HepG2 (cell line): ENCODE measurements around the gene PIM3. TPM values are rescaled to one million over a fixed set of nuclear protein-coding genes. Genes with fewer than 3 reads are reported as not detected.

Source experiments
- ARID3A ChIP-seq: IDR thresholded peaks from 2 replicates; pipeline ENCODE4 v1.6.1; 2012; ENCODE audit warnings: low read depth, low read length, improper control_type of control experiment
- ARID4A ChIP-seq: sonication (generic); formaldehyde crosslinking; IDR thresholded peaks from 2 replicates; pipeline ENCODE4 v1.5.0; 2020; ENCODE audit warnings: mild to moderate bottlenecking, missing genetic modification reagents, borderline replicate concordance
- FOXJ3 ChIP-seq: sonication (generic); formaldehyde crosslinking; IDR thresholded peaks from 2 replicates; pipeline ENCODE4 v1.4.0; 2020; ENCODE audit warnings: missing genetic modification reagents, mild to moderate bottlenecking, borderline replicate concordance
- FOXP1 ChIP-seq, 2 experiments: fragments of 450-650 bp in 1 of 2; IDR thresholded peaks; 2 replicates each; pipeline ENCODE4 v1.6.1; 2017 to 2018; ENCODE audit warnings: antibody characterized with exemption in 1 of 2
- ISX ChIP-seq: sonication (generic); formaldehyde crosslinking; conservative IDR thresholded peaks from 2 replicates; pipeline ENCODE4 v1.5.0; 2020; ENCODE audit warnings: missing genetic modification reagents
- LCORL ChIP-seq, 2 experiments: fragments of 450-650 bp in 1 of 2; sonication (generic) in 1 of 2; formaldehyde crosslinking in 1 of 2; IDR thresholded peaks; 2 replicates each; pipeline versions ENCODE4 v1.5.0 to v1.6.1; 2017 to 2020; ENCODE audit warnings: antibody characterized with exemption in 1 of 2, missing genetic modification reagents in 1 of 2
- MAFK ChIP-seq, 2 experiments: IDR thresholded peaks in 1 of 2; conservative IDR thresholded peaks in 1 of 2; 2 replicates each; pipeline ENCODE4 v1.6.1; 2011; ENCODE audit warnings: improper control_type of control experiment in 2 of 2, low read length in 2 of 2
- MYC ChIP-seq: sonication (generic); formaldehyde crosslinking; IDR thresholded peaks from 2 replicates; pipeline ENCODE4 v1.9.0; 2021; ENCODE audit warnings: missing genetic modification reagents, borderline replicate concordance
- NAIF1 ChIP-seq: sonication (generic); formaldehyde crosslinking; IDR thresholded peaks from 2 replicates; pipeline ENCODE4 v1.5.0; 2020; ENCODE audit warnings: mild to moderate bottlenecking, missing genetic modification reagents, borderline replicate concordance
- PHF20 ChIP-seq: sonication (generic); formaldehyde crosslinking; IDR thresholded peaks from 2 replicates; pipeline ENCODE4 v1.5.0; 2020; ENCODE audit warnings: mild to moderate bottlenecking, missing genetic modification reagents
- ZEB1 ChIP-seq: IDR thresholded peaks from 2 replicates; pipeline ENCODE4 v1.6.1; 2012; ENCODE audit warnings: mild to moderate bottlenecking, low read depth, inconsistent platforms; ENCODE audit not compliant: insufficient replicate concordance
- ZFX ChIP-seq: sonication (generic); formaldehyde crosslinking; IDR thresholded peaks from 2 replicates; pipeline ENCODE4 v1.4.0; 2020; ENCODE audit warnings: mild to moderate bottlenecking, low read depth, missing genetic modification reagents, moderate library complexity
- ZKSCAN5 ChIP-seq: sonication (generic); formaldehyde crosslinking; IDR thresholded peaks from 2 replicates; pipeline ENCODE4 v1.5.1; 2020; ENCODE audit warnings: mild to moderate bottlenecking, missing genetic modification reagents
- ZNF10 ChIP-seq: sonication (generic); formaldehyde crosslinking; IDR thresholded peaks from 2 replicates; pipeline ENCODE4 v1.4.0; 2020; ENCODE audit warnings: mild to moderate bottlenecking, low read depth, missing genetic modification reagents, borderline replicate concordance
- ZNF496 ChIP-seq: sonication (generic); formaldehyde crosslinking; IDR thresholded peaks from 2 replicates; pipeline ENCODE4 v1.8.1; 2023; ENCODE audit warnings: mild to moderate bottlenecking, moderate library complexity, missing genetic modification reagents; ENCODE audit not compliant: insufficient replicate concordance
- ZNF878 ChIP-seq: sonication (generic); formaldehyde crosslinking; IDR thresholded peaks from 2 replicates; pipeline ENCODE4 v1.8.1; 2023; ENCODE audit warnings: mild to moderate bottlenecking, missing genetic modification reagents, moderate library complexity
- polyA plus RNA-seq, 8 experiments: library from polyadenylated mRNA; depleted of rRNA in 3 of 8; stranded (reverse) in 7 of 8; unstranded in 1 of 8; fragments of >200 nt; fragmentation: Illumina TruSeq in 4 of 8; extraction: Trizol in 4 of 8; gene quantifications; 2 replicates each; pipeline versions ENCODE4 v1.2.1 to v1.2.3, GENCODE V29; 2011 to 2016; ENCODE audit warnings: low read depth in 4 of 8, missing spikeins in 1 of 8, mixed read lengths in 1 of 8; ENCODE audit not compliant: insufficient read depth in 1 of 8
- total RNA-seq, 5 experiments: library from RNA; depleted of rRNA; stranded (reverse); fragments of >200 nt; fragmentation: Illumina TruSeq; extraction: Trizol; gene quantifications; 2 replicates each; pipeline ENCODE4 v1.2.3, GENCODE V29; 2016; ENCODE audit warnings: low read depth in 1 of 5
- TF ChIP-seq, protein P1 (sequence below): sonication (generic); formaldehyde crosslinking; IDR thresholded peaks from 2 replicates; pipeline ENCODE4 v1.9.0; 2022; ENCODE audit warnings: missing genetic modification reagents, mild to moderate bottlenecking, borderline replicate concordance
- TF ChIP-seq, protein P2 (sequence below): sonication (generic); formaldehyde crosslinking; IDR thresholded peaks from 2 replicates; pipeline ENCODE4 v1.5.0; 2020; ENCODE audit warnings: missing genetic modification reagents, mild to moderate bottlenecking, borderline replicate concordance
- TF ChIP-seq, protein P3 (sequence below): sonication (generic); formaldehyde crosslinking; IDR thresholded peaks from 2 replicates; pipeline ENCODE4 v1.5.0; 2020; ENCODE audit warnings: mild to moderate bottlenecking, low read depth, missing genetic modification reagents, borderline replicate concordance

PIM3 gene
- total and polyA plus RNA-seq, 2 of the 13 experiments (the other 11 are each of a cell fraction or from before 2014, with no cell fraction given) = 21.6 to 31.2 TPM

GRCh38 chr22:49944399-49944891 lies 16.1 kb upstream of the PIM3 start (continued):
- TF ChIP-seq NAIF1 (CRISPR knock-in tag) = no peak
- TF ChIP-seq FOXJ3 (CRISPR knock-in tag) = no peak
- no peak for TF ChIP-seq ZNF878 (CRISPR knock-in tag)
- TF ChIP-seq FOXP1 (IDR thresholded peaks at IDR 0.05) = no peak
- TF ChIP-seq FOXP1 (CRISPR knock-in tag; IDR thresholded peaks at IDR 0.05) = no peak
- TF ChIP-seq ZNF10 (CRISPR knock-in tag) = no peak
- TF ChIP-seq, protein P1, sequence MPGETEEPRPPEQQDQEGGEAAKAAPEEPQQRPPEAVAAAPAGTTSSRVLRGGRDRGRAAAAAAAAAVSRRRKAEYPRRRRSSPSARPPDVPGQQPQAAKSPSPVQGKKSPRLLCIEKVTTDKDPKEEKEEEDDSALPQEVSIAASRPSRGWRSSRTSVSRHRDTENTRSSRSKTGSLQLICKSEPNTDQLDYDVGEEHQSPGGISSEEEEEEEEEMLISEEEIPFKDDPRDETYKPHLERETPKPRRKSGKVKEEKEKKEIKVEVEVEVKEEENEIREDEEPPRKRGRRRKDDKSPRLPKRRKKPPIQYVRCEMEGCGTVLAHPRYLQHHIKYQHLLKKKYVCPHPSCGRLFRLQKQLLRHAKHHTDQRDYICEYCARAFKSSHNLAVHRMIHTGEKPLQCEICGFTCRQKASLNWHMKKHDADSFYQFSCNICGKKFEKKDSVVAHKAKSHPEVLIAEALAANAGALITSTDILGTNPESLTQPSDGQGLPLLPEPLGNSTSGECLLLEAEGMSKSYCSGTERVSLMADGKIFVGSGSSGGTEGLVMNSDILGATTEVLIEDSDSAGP (CRISPR knock-in tag) = peak; percentile 23; the same call in 1 of the 2 replicates
- no peak for TF ChIP-seq ZEB1
- peak; percentile 41; the same call in 1 of the 2 replicates for TF ChIP-seq ARID4A (CRISPR knock-in tag)
- TF ChIP-seq ISX (CRISPR knock-in tag) = no peak
- TF ChIP-seq MYC = no peak
- TF ChIP-seq PHF20 (CRISPR knock-in tag) = no peak
- TF ChIP-seq, protein P2, sequence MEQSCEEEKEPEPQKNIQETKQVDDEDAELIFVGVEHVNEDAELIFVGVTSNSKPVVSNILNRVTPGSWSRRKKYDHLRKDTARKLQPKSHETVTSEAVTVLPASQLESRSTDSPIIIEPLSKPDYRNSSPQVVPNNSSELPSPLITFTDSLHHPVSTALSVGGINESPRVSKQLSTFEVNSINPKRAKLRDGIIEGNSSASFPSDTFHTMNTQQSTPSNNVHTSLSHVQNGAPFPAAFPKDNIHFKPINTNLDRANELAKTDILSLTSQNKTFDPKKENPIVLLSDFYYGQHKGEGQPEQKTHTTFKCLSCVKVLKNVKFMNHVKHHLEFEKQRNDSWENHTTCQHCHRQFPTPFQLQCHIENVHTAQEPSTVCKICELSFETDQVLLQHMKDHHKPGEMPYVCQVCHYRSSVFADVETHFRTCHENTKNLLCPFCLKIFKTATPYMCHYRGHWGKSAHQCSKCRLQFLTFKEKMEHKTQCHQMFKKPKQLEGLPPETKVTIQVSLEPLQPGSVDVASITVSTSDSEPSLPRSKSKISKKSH (CRISPR knock-in tag) = no peak
- TF ChIP-seq MAFK (conservative IDR thresholded peaks at IDR 0.05 in 1 of 2, IDR thresholded peaks at IDR 0.05 in 1 of 2; ENCODE audit: low read length in 2 of 2) = no peak
- TF ChIP-seq ZNF496 = no peak
- TF ChIP-seq, protein P3, sequence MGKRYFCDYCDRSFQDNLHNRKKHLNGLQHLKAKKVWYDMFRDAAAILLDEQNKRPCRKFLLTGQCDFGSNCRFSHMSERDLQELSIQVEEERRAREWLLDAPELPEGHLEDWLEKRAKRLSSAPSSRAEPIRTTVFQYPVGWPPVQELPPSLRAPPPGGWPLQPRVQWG (CRISPR knock-in tag) = no peak
- no peak for TF ChIP-seq ZKSCAN5 (CRISPR knock-in tag)
- TF ChIP-seq ARID3A = no peak
- peak; percentile 90; the same call in 1 of the 2 replicates for TF ChIP-seq ZFX
- TF ChIP-seq LCORL (IDR thresholded peaks at IDR 0.05) = no peak
- TF ChIP-seq LCORL (CRISPR knock-in tag; IDR thresholded peaks at IDR 0.05) = peak; percentile 20; the same call in 1 of the 2 replicates
